IPS DF 4.7 (cell line): ENCODE results near the gene FLRT2.

Experiments used
- DNase-seq: peaks from one replicate; pipeline ENCODE4 v3.0.0-alpha.2; 2013; ENCODE audit warnings: low spot score; ENCODE audit errors: extremely low read depth

FLRT2 gene, protein sequence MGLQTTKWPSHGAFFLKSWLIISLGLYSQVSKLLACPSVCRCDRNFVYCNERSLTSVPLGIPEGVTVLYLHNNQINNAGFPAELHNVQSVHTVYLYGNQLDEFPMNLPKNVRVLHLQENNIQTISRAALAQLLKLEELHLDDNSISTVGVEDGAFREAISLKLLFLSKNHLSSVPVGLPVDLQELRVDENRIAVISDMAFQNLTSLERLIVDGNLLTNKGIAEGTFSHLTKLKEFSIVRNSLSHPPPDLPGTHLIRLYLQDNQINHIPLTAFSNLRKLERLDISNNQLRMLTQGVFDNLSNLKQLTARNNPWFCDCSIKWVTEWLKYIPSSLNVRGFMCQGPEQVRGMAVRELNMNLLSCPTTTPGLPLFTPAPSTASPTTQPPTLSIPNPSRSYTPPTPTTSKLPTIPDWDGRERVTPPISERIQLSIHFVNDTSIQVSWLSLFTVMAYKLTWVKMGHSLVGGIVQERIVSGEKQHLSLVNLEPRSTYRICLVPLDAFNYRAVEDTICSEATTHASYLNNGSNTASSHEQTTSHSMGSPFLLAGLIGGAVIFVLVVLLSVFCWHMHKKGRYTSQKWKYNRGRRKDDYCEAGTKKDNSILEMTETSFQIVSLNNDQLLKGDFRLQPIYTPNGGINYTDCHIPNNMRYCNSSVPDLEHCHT

DNA sequence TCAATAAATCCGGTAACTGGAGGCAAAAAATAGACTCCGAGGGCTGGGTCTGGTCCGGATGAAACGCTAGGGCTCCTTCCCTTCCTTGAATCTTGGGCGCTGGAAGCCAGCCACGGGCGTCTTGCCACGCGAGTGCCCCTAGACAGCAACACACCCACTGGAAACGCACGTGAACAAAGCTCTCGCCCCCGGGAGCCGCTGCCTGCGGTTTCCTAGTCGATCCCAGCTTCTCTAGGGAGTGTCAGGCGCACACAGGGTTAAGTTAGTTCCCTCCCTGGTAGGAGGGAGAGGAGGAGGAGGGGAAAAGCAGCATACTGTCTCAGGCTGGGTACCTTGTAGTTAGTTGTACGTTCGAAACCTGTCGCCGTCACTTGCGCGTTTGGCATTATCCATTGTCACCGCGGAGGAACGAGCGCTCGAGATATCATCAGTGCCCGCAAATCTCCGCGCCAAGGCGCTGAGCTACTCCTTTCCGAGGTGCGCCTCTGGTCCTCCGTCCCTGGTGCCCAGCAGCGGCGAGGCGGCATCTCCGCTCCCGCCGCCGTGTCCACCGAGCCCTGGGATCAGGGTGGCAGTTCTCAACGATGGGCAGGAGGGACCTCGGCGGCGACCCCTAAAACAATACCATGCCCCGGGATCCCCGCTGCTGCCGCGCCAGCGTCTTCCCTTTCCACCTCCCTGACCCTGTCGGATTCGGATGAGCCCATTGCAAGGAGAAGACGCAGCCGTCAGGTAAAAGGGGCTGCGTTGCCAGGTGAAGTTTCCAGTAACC, at the start of gene FLRT2:
Gene FLRT2 (plus strand): TSS at position 342 of the 772 bp plus-strand sequence. CDS start 91,371 bp downstream, outside the sequence.
- DNase-seq = no peak

DNA sequence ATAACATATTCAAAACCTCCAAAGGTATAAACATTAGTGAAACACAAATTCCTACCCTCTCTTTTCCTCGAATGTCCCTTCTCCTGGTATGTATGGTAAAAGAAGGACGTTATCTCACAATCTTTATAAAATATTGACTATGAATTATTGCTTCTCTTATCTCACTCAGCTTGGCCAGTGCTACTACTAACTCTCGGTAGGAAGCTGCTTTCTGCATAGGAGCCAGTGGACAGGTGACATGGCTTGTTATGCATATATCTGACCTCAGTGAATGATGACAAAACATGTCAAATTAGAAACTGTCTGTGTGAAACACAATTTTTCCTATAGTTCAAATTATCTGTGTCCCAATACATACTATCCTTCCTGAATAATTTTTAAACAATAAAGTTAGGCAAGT, 48.5 kb upstream of the FLRT2 start:
- DNase-seq = no peak

DNA sequence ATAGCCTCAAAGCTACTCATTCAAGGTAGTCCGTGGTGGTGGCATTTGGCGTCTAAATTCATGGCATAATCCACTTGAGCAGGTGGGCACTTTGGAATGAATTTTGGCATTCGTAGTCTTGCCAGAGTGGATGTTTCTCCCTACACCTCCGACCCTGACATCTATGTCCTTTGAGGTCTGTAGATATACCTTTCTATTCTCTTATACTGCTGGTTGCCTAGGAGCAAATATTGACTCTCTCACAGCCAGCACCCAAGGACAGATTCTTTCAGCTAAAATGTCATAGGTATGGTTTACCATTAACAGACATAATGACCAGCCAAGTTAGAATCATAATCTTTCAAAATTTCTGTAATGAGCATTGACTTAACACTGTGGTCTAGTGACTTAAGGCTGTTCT, 47.4 kb upstream of the FLRT2 start:
- DNase-seq = no peak

DNA sequence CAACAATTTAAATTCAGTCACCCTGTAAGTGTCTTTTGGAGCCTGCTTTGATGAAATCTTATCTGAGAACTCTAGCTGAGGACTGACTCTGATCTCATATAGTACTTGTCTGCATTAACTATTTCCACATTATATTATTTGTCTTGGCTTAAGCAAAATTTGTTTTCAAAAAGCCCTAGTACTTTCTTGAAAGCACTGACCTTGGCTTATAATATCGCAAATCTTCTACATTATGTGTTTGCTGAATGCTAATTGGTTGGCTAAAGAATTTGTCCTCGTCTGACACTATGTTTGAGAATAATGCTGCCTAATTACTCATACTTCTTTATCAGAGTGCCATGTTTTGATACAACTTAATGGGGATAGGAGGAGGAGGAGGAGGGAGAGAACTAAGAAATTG, 46.9 kb upstream of the FLRT2 start:
- no peak for DNase-seq

DNA sequence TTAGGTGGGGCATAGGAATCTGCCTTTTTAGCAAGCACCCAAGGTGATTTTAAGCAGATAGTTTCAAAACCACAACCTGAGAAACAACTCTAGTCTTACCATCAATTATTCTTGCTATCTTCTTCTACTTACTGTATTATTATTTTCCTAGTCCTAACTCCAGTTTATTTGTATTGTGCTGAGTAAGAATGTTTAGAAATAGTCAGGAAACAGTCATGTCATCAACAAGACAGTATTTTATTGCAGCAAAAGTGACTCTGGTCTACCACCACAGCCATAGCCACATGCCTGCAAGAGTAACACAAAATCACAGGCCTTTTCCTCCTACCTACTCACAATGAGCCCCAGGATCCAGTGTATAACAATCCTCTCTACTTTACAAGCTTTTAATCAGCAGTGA, 46.3 kb upstream of the FLRT2 start:
- no peak for DNase-seq

DNA sequence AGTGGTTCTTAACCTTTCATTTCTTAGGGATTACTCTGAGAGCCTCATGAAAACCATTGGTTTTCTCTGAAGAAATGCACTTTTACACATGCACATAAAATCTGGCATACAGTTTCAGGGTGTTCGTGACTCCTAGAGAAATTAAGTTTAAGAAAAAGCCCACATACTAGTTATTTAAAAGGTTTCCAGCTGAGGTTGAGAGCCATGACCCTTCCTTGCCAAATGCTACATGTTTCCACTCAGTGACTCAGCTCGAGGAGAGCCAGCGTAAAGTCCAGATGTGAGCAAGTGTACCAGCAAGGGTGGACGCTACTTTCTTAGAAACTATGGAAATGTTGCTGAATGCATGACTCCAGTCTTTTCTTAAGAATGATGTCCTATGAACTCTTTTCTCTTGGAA, 42.7 kb upstream of the FLRT2 start:
- no peak for DNase-seq

DNA sequence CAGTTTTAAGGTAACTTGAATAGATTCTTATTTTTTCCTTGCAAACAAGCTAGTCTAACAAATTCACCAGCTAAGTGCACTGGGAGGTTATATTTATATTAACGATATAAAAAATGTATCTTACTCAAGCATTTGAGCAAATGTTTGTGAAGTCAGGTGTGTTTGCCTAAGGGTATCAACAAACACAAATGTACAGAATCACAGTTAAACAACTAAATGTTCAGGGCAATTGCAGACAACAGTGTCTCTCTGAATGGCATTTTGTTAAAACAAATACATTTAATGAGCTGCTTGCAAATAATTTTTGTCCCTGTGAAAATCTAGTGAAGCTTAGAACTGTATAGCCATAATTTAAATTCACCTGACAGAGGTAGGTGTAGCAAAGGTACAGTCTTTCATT, 28.2 kb upstream of the FLRT2 start:
- no peak for DNase-seq

DNA sequence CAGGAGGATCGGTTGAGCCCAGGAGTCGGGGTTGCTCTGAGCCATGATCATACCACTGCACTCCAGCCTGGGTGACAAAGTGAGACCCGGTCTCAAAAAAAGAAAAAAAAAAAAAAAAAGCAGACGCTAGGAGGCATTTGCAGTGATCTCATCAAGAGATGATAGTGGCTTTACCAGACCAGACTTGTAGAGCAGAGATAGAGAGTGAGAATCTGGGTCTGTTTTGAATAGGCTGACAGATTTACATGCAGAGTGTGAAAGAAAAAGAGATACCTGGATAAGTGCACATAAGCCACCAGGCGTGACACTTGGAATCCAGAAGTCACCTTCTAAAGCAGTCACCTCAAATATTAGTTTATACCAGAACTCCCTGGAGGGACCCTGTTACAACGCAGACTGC, 21.1 kb upstream of the FLRT2 start:
- DNase-seq = no peak

DNA sequence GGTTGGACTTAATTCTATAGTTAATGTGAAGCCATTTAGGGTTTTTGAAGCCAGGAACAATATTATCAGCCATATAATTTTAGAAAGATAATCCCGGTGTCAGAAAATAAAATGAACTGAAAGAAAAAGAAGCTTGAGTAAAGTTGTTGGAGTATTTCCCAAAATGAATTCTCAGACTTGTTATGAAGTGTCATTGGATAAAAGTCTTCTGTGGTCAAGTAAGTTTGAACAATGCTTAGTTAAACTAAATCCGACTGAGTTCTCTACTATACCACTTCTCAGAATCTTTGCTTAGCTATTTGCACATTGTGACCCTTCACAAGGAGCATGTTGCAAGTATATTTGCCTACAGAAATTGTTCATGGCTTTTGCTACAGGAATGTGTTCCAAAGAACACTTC, 17.5 kb upstream of the FLRT2 start:
- DNase-seq = no peak

DNA sequence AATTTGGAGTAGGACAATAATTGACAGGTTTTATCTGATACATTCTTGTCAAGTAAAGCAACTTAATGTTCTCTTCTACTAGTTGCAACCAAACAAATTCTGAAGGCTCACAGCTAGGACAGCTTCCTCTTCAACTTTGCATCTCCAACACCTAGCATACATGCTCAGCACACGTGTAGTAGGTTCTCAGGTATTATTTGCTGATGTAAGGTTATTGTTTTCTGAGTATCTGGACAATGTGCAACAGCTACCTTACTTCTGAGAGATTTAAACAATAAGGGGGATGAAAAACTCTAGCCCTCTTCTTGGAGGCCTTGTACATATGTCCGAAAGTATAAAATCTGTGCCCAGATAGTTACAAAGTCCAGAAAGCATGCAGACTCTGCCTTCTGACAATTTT, 15.5 kb upstream of the FLRT2 start:
- DNase-seq = no peak

DNA sequence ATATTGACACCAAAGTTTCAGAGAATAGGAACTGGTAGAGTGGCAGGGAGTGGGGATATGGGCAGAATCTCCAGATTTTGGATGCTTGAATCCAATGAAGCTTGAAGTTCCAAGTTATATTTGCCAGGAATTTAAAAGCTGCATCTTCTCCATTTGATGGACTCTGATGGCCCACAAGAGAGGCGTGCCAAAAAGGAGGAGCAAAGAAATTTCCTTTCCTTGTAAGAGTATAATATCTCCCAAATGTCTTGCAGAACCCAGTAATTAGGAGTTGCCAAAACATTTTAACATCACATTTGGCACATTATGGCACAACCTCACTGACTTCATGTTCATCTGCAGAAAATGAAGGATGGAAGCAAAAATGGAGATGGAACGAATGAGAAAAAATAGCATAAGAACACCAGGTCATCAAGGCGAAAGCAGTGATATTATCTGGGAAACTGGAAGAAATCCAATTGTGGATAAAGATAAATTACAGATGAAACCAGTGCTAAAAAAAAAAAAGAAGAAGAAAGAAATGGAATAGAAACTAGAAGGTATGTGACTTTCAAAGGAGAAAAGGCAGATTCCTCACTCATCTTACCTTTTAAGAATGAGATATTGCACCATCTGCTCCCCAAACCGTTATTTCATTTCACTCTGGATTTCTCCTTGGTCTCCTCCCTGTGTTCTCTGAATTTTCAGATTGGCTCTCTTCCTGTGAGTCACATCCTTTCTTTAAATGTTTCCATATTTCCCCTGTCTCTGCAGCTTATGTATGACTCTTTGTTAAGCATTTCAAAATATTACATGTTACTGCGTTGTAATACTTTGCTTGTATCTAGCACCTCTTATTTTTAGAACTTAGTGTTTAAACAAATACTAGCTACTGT, 13.5 kb upstream of the FLRT2 start:
- no peak for DNase-seq

DNA sequence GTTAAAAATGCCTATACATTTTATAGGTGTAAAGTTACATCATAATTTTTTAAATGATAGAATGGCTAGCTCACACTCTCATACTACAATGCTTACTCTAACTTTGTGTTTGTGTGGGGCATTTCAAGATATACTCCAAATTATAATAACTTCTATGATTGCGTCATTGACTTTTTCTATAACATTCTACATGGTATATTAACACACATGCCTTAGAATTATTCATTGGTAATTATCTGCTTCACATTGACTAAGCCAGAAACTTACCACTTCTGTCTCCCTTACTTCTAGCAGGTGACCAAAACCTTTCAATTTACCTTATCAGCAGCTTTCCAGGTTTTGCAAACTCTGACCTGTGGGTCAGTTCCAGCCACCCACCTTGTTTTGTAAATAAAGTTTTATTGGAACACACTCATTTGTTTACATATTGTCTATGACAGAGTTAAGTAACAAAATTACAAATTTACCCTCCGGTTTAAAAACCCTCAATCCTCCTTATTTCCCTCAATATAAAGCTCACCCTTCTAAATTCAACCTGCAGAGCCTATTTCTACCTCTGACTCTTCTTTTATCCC, 12.7 kb upstream of the FLRT2 start:
- DNase-seq = no peak

DNA sequence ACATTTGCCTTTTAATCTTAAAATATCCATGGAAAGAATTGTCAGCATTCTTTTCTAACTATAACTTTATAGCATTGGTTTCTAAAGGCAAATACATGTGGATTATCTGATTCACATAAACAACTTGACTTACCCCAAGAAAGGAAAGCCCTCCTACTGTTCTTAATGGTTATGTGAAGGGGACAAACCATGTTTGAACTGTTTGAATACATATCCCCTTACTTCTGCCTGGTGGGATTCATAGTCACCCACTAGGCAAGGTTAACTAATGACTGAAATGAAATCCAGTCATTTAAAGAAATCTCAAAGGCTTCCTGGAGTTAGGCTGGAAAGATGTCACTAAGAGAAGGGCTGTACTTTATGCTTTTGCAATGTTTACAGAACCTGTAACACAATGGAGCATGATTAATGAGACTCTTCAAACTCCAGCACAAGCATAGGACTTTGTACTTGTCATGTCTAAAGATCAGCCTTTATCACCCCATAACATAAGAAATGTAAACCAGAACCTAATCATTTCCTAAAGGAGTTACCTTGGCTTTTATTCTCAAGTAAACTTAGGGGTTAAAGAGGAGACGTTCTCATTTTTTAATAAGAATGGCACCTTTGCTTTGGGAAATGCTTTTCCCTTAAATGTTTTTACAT, 10.2 kb upstream of the FLRT2 start:
- no peak for DNase-seq

DNA sequence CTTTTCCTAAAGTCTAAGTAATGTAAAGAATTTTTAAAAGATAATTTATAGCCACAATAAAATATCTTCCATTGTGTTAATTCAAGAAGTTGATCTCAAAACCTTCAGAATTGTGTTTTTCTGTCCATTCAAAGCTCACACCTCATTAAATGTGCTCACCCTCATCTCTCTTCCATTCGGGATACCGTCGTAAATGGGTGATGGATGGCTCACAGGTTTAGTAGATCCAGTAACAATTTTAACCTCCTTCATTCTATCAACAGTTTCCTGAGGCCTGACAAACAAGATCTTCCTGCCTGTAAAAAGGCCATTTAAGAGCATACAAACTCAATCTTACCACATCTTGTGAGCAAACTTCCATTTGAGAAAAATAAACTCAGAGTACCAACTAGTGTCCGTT, 9.4 kb upstream of the FLRT2 start:
- no peak for DNase-seq

DNA sequence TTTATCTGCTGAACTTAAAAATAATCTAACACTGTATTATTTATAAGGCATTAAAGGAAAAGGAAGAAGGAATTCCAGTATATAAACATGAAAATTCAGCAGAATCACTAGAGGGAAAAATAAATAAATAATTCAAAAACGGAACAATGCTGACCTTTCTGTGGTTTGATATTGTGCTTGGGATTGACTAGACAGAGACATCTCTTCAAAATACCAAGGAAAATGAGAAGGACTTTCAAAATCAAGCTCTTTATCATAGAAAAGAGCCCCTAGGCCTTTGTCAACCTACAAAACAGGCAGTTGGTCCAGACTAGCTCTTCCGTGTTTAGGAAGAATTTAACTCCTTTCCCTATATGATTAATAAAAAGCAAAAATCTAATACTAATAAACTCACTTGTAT, 6.3 kb upstream of the FLRT2 start:
- no peak for DNase-seq

DNA sequence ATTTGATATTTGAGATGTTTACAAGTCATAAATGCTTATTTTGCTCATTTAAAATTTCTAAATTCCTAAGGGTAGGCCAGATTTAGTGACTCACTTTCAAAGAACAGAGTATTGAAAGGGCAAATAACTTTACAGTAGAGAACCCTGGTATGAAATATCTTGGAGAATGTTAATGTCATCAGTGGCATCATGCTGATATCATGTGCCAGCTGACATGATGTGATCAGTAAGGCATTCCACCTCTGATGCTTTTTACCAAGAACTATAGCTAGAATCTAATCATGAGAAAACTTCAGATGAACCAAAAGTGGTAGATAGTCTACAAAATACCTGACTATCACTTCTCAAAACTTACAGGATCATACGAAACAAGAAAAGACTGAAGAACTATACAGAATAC, 2.9 kb upstream of the FLRT2 start:
- DNase-seq = no peak

DNA sequence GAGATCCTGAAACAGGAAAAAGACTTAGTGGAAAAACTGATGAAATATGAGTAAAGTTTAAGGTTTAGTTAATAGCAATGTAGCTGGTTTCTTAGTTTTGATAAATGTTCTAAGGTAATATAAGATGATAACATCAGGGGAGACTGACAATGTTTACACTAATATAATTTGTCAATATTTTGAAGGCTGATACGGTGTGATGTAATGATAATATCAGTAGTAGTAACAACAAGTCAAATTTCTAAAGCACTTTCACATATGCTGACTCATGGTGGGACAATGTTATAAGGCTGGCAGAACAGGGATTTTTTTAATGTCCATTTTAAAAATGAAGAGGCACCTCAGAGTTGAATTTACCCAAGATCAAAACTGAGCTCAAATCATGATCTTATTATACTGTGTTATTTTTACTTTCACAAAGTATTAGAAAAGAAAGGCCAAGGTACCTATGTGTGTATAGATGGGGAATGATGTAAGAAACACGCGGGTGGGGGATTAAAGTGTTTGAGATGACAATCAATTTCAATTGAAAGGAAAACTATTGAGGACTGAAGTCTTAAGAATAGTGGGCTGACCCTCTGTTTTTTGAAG, 2.4 kb upstream of the FLRT2 start:
- no peak for DNase-seq

DNA sequence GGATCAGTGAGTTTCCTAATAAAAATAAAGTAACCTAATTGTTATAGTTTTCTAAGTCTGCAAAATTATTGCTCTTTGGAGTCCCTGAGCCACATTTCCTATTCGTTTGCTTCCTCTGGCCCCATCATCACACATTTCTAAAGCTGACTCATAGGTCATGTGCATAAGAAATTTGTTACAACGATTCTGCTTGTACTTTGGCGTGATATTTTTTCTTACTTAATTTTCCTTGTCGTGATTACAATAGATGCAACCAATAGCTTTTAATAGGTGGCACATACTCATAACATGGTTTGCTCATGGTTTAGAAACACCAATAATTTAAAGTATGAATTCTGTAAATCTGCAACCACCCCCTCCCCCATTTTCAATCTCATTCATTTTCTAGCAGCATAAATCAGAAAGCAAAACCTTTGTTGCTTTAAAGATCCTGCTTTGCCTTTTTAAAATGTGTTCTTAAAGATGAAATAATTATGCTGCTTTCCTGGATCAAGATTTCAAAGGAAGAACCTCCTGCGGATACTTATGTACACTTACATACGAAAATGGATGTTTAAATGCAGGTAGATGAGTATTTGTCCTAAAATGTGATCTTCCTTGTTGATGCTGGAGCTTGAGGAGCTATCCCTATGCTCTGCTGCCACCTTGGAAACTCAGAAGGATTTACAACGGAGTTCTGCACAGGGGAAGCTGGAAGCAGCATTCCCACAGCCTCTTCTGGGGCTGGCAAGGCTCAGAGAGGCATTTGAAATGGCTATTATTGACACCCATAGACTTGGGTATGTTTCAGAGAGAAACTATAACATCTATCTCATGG, 1.7 kb upstream of the FLRT2 start:
- no peak for DNase-seq

DNA sequence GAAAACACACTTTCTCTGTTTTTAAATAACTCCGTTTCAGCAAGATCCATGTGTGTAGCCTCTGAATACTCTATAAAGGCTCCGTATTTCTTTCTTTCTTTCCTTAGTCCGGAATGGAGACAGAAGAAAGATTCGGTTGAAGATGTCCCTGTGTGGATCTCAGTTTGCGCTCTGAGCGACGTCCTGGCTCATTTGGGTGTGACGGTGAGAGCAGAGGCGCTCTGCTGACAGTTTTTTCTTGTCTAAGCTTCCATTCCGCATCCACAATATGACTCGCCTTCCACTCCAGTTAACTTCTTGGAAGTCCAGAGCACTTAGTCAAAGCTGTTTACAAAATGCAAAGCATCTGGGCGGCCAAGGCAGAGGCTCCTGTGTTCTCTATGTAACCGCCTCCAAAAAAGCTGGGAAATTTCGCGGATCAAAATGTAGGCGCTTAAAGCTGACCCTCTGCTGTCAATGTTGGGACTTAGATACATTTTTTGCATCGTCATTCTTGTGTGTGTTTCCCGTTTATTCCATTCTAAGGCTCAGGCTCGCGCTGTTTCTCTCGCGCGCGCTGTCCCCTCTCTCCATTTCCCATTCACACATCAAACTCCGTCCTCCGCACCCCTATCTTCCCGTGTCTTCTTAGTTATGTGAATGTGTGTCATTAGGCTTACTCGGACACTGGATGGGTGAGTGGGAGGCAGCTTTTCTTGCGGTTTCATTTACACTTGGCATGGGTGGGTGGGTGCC, 880 bp upstream of the FLRT2 start:
- no peak for DNase-seq
